ENCODE results near the gene CACNG8.

CACNG8 gene

DNA sequence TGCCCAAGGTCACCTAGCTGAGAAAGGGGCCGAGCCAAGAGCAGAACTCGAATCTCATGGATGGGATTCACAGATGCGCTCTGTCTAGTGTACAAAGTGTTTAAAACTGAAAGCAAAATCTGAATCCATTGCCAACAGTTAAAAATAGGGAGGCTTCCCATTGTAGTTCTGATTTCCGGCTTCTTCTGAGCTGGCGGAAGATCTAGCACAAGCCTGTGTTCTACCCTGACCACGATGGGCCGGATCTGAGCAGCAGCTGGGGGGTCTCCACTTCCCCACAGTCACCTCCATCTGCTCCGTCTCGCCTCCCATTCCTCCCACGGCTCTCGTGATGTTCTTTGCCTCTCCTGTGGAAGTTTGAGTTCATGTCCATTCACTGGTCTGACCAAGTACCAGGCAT, 2.4 kb downstream of the CACNG8 start:
- no peak for DNase-seq

- DNase-seq = no peak
These were observed 4.2 kb downstream of the CACNG8 start for GRCh38 chr19:53966931-53967330.

DNA sequence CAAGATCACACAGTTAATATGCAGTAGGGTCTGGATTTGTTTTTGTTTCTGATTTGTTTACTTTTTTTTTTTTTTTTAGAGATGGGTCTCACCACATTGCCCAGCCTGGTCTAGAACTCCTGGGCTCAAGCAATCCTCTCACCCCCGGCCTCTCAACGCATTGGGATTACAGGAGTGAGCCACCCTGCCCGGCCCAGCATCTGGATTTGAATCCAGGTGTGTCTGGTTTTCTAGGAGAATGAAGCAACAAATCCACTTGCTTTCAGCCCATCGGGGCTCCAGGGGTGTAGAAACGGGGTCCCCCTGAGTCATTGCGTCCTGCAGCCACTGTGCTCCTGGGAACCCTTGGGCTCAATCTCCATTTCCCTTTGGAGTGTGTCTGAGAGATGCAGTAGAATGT, 6.6 kb downstream of the CACNG8 start:
- no peak for DNase-seq

DNA sequence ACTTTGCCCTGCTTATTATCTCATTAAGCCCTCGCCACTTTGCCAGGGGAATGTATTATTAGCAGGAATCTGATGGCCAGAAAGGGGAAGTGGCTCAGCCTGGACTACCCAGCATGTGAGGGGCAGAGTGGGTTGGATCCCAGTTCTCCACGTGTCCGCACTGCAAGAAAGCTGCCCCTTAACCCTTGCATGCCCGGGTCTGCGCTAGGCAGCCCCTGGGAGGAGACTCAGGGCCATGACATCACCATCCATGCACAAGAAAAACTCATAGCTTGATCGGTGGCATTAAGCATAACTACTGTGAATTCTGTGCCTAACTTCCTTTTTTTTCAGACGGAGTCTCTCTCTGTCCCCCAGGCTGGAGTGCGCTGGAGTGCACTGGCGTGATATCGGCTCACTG, 8.9 kb downstream of the CACNG8 start:
- no peak for DNase-seq

- DNase-seq = no peak
These were observed 14.8 kb downstream of the CACNG8 start for GRCh38 chr19:53977429-53977990.

DNA sequence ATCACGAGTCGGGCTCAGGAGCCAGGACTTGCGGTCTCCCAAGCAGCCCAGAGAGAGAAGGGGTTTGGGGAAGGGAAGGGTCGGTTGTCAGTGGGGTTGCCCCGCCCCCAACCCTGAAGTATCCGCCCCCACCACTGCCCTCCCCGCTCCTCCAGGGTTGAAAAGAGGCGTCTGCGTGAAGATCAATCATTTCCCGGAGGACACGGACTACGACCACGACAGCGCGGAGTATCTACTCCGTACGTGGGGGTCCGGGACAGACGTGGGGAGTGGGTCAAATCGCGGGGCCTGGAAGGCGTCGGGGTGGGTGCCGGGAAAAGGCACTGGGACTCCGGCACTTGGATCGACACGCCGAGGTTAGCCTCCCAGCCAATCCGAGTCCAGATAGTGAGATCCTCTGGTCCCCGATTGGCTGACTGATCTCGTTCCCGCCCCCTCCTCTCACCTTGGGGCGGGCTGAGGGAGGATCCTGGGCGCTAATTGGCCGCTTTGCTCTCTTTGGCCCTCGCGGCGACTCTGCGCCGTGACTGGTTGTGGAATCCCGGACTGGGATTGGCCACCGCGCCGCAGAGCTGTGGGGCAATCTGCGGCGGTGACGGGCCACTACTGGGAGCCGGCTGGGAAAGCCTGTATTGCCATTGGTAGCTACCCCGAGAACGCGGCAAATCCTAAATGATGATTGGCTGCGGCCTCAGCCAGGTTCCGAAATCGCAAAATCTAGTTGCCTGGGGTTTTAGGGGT, 15.4 kb downstream of the CACNG8 start:
- DNase-seq = no peak

DNA sequence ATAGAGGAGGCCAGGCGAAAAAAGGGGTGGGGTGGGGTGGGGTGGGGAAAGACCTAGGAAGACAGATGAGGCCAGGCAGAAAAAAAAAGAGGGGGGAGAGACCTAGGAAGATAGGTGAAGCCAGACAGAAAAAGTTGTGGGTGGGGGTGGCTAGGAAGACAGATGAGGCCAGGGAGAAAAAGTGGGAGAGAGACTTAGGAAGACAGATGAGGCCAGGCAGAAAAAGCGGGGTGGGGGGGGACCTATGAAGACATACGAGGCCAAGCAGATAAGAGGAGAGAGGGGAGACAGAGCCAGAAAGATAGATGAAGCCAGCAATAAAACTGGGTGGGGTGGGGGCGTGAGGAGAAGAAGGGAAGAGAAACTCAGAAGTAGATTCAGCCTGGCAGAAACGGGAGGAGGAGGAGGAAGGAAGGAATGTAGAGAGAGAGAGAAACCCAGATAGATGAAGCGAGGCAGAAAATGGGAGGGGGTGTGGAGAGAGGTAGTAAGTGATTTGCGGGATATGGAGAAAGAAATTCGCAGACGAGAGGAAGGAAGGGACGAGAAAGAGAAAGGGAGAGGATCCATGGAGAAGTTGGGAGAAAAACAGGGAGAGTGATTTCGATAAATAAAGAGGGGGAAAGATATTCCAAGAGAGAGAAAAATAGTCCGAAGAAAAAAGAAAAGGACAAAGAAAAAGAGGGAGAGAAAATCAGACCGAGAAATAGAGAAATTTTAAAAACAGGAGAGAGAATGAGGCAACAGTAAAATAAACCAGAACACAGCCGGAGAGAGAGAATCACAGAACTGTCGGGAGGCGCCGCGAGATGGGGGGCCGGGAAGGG, 16.5 kb downstream of the CACNG8 start:
- no peak for DNase-seq

- DNase-seq = no peak
These were observed 18.0 kb downstream of the CACNG8 start for GRCh38 chr19:53980539-53981375.

DNA sequence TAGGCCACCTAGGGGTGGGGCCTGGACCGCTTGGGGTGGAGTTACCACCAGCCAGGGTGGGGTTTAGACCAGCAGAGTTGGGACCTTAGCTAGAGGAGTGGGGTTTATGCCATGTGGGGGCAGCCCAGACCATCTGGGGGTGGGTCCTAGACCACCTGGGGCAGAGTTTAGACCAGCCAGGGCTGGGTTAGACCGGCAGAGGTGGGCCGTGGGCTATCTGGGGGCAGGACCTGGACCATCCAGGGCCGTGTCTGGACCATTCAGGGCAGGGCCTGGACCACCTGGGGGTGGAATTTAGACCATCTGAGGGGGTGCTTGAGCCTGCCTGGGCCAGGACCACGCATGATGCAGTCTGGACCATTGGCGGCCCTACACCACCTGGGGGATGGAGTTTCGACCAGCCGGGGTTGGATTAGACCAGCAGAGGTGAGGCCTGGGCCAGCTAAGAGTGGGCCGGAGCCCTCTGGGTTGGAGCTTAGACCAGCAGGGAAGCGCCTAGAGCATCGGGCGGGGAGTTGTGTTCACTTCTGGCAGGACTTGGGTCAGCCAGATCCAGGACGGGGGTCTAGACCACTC, 18.7 kb downstream of the CACNG8 start:
- DNase-seq = no peak

DNA sequence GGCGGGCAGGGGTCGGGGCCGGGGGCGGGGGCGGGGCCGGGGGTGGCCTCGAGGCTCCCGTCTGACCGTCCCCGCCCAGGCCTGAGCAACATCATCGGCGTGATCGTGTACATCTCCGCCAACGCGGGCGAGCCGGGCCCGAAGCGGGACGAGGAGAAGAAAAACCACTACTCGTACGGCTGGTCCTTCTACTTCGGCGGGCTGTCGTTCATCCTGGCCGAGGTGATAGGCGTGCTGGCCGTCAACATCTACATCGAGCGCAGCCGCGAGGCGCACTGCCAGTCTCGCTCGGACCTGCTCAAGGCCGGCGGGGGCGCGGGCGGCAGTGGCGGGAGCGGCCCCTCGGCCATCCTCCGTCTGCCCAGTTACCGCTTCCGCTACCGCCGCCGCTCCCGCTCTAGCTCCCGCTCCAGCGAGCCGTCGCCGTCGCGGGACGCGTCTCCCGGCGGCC, 19.3 kb downstream of the CACNG8 start:
- no peak for DNase-seq

GRCh38 chr19:53982611-53983010, 19.9 kb downstream of the CACNG8 start:
- no peak for DNase-seq

- no peak for DNase-seq
These were observed 20.9 kb downstream of the CACNG8 start for GRCh38 chr19:53983457-53984289.

- no peak for DNase-seq
These were observed 23.1 kb downstream of the CACNG8 start for GRCh38 chr19:53985863-53986262.

GRCh38 chr19:53988981-53989380, 26.2 kb downstream of the CACNG8 start:
- DNase-seq = no peak

DNA sequence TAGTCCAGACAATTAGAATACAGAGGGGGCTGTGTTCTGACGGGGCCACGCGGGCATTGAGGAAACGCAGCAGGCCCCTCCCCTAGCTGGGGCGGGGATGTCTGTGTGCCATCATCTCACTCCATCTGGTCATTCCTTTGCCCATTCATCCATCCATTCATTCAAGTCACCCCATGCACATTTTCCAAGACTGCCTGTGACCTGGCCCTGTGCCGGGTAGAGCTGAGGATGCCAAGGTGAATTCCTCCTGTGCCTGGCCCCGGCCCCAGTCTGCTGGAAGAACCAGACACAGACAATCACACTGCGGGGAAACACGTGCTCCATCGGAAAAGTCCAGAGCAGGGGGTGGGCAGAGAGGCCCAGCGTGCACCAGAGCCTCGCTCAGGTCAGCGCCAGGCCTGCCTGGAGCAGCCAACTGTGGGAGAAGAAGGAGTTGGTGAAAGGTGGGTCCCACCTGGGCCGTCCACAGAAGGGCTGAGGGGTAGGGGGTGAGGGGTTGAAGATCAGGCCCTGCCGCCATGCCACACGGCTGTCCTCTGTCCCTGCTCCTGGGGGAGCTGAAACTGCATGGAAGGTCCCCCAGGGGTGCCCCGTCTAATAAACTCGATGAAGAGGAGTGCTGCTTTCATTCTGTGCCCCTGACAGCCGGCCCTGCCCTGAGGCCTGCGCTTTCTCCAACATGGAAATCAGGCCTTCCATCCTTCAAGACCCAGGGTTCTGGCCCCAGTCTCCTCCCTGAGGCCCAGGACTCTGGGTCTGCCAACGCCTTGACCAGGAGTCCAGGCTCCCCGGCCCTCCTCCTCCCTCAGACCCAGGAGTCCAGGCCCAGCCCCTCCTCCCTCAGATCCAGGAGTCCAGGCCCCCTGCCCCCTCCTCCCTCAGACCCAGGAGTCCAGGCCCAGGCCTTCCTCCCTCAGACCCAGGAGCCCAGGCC, 27.1 kb downstream of the CACNG8 start:
- DNase-seq = no peak

DNA sequence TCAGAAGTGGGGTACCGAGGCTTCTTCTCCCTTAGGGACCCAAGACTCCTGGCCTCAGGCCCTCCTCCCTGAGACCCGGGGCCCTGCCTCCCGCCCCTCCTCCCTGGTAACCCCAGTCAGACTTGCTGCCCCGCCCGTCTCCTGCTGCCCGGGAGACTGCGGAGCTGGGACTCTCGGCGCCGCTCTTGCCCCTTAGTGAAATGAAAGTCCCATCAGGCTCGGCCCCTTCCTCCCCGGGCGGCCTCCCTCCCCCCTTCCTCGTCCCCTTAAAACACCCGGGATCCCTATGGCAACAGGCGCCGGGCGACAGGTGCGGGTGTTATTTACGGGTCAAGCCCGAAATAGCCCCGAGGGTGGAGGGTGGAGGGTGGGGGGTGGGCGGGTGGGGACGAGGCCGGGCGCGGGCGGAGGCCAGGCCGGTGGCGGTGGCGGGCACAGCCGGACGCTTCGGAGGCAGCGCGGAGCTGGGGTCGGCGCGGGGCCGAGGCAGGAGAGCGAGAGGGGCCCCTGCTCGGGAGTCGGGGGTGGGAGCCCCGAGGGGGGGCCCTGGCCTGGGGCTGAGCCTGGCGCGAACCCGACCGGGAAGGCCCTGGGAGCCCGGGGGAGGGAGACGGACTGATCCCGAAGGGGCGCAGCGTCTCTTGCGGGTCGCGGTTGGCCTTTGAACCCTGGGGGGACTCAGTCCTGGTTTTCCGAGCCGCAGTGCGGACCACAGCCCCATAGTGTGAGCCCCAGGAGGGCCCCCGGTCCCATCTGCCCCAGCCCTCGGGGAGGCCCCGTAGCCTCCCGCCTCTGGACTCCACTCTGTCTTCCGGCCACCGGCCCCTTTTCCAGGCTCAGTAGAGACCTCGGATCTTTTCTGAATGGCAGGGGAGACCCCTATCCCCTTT, 28.7 kb downstream of the CACNG8 start, which contains the start of gene CACNG6:
CACNG6 (plus strand) TSS at position 414 of the 890 bp plus-strand sequence. CDS start 1,241 bp downstream, outside the sequence.
- no peak for DNase-seq

DNA sequence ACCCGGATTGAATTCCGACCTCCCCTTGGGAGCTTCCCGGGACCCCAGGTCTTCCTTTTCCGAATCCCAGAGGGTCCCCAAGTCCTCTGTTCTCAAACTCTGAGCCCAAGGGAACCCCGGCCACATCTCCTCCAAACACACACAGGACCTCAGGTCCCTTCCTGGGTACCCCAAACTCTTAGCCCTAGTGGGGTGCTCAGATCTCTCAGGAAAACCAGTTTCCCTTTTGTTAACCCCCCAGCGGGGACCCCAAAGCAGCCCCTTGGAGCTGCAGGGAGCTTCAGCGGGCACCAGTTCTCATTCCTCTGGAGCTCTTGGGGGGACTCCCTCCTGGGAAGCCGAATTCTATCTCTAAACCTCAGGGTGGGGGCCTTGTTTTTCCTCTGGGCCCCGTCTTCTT, 29.5 kb downstream of the CACNG8 start:
- DNase-seq = no peak

DNA sequence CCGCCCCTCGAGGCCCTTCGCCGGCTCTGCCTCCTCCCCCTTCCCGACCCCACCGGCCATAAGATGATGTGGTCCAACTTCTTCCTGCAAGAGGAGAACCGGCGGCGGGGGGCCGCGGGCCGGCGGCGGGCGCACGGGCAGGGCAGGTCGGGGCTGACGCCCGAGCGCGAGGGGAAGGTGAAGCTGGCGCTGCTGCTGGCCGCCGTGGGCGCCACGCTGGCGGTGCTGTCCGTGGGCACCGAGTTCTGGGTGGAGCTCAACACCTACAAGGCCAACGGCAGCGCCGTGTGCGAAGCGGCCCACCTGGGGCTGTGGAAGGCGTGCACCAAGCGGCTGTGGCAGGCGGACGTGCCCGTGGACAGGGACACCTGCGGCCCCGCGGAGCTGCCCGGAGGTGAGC, 30.1 kb downstream of the CACNG8 start:
- no peak for DNase-seq

- DNase-seq = no peak
These were observed 30.7 kb downstream of the CACNG8 start for GRCh38 chr19:53993448-53993847.

Data from NCI-H345 (cell line).